Gastrocnemius medialis (tissue), 4 donors: ENCODE results near the gene MEN1. TPM values are rescaled to one million over a fixed set of nuclear protein-coding genes. Genes with fewer than 3 reads are reported as not detected.
A peak's percentile ranks its signal among the peaks of the same experiment; 100 is the strongest.

Experiments
- ATAC-seq, 2 donors: fragments of 150-250 bp; one replicate each; pipeline ENCODE4 v1.9.1; 2016
- DNase-seq, 2 donors: peaks; one replicate each; pipeline ENCODE4 v3.0.0-alpha.2; 2019
- H3K27ac ChIP-seq, 4 donors: fragments of 200-600 bp; sonication (generic); 1 replicate in 1 of 4; 2 replicates in 3 of 4; pipeline ENCODE4 v1.5.1; 2016 to 2018; ENCODE audit warnings: mild to moderate bottlenecking in 2 of 4, moderate library complexity in 1 of 4
- H3K27me3 ChIP-seq, 3 donors: fragments of 200-600 bp; sonication (generic) in 2 of 3; 1 replicate in 1 of 3; 2 replicates in 2 of 3; pipeline versions ENCODE4 v1.5.1 to v1.6.0; 2016 to 2019; ENCODE audit warnings: mild to moderate bottlenecking in 1 of 3, moderate library complexity in 1 of 3
- H3K36me3 ChIP-seq, 2 donors: fragments of 200-600 bp; sonication (generic) in 1 of 2; one replicate each; pipeline ENCODE4 v1.5.1; 2017 to 2018
- H3K4me1 ChIP-seq, 2 donors: fragments of 200-600 bp; sonication (generic) in 1 of 2; one replicate each; pipeline ENCODE4 v1.5.1; 2016 to 2017; ENCODE audit warnings: mild to moderate bottlenecking in 2 of 2
- H3K4me3 ChIP-seq, 4 donors: fragments of 200-600 bp; sonication (generic) in 3 of 4; 1 replicate in 1 of 4; 2 replicates in 3 of 4; pipeline ENCODE4 v1.5.1; 2016 to 2019; ENCODE audit warnings: mild to moderate bottlenecking in 2 of 4
- H3K9me3 ChIP-seq, 3 donors: fragments of 200-600 bp; sonication (generic) in 2 of 3; 1 replicate in 1 of 3; 2 replicates in 2 of 3; pipeline ENCODE4 v1.5.1; 2016 to 2019
- CTCF ChIP-seq, 5 experiments: fragments of 450-650 bp in 3 of 5; fragments of 200-600 bp in 2 of 5; sonication (generic) in 2 of 5; IDR thresholded peaks in 4 of 5; conservative IDR thresholded peaks in 1 of 5; 1 replicate in 4 of 5; 2 replicates in 1 of 5; pipeline ENCODE4 v1.5.1; 2016 to 2019; ENCODE audit warnings: antibody characterized with exemption in 5 of 5, mild to moderate bottlenecking in 3 of 5, moderate library complexity in 3 of 5
- POLR2A ChIP-seq, 2 donors: fragments of 450-650 bp; IDR thresholded peaks; one replicate each; pipeline ENCODE4 v1.6.1; 2017; ENCODE audit warnings: antibody characterized with exemption in 2 of 2, mild to moderate bottlenecking in 2 of 2, moderate library complexity in 2 of 2
- in situ Hi-C, 4 donors: fragments of 200-750 bp; cut with MboI; loops; one replicate each; pipeline versions ENCODE4 v1.15.0 to v1.8.0; 2017; ENCODE audit warnings: low sequenced_read_pairs in 4 of 4
- intact Hi-C: fragments of 100-400 bp; cut with DNase I; formaldehyde crosslinking; loops from one replicate; pipeline ENCODE4 v1.15.1; 2023; ENCODE audit warnings: low total_unique reads
- total RNA-seq, 4 donors: library from RNA; depleted of rRNA; stranded (reverse); fragments of >200 nt; gene quantifications; one replicate each; pipeline versions ENCODE4 v1.1.0 to v1.2.3, GENCODE V29; 2016

MEN1 gene
- total RNA-seq, 4 donors from 2014 or later = 7.4 to 12.2 (median 9.8) TPM

GRCh38 chr11:64804346-64805210, 5.8 kb downstream of the MEN1 start:
- Histone ChIP-seq H3K4me3 (no peak overlapping the region), H3K36me3 (peaks cover 0 to 28% of the 10 kb centered on the region in 2 donors), H3K27me3 (no peaks in the 10 kb centered on the region), H3K27ac (peak overlapping the region; percentile 85 to 91 (median 89)), H3K9me3 (no peaks in the 10 kb centered on the region), H3K4me1 (peaks cover 20 to 21% of the 10 kb centered on the region in 2 donors)
- intact Hi-C loops = no loop called here
- no peak for DNase-seq
- TF ChIP-seq CTCF (IDR thresholded peaks at IDR 0.05 in 4 of 5, conservative IDR thresholded peaks at IDR 0.05 in 1 of 5) = no peak
- TF ChIP-seq POLR2A (IDR thresholded peaks at IDR 0.05) = no peak
- no peak for ATAC-seq
- in situ Hi-C loops = no loop called here

GRCh38 chr11:64803846-64804345, 6.5 kb downstream of the MEN1 start:
- Histone ChIP-seq H3K36me3 (peaks cover 0 to 28% of the 10 kb centered on the region in 2 donors), H3K9me3 (no peaks in the 10 kb centered on the region), H3K4me3 (peak overlapping the region; percentile 62 to 80 (median 77)), H3K27me3 (no peaks in the 10 kb centered on the region), H3K27ac (peak overlapping the region; percentile 85 to 91 (median 89)), H3K4me1 (peaks cover 13 to 16% of the 10 kb centered on the region in 2 donors)
- TF ChIP-seq POLR2A (IDR thresholded peaks at IDR 0.05) (no peak), CTCF (IDR thresholded peaks at IDR 0.05 in 4 of 5, conservative IDR thresholded peaks at IDR 0.05 in 1 of 5) (no peak)
- no peak for DNase-seq
- intact Hi-C loops (loop anchor here (1.0 kb wide), 1 partner anchor 26 kb away; the partner anchor contains the start of gene SF1), in situ Hi-C loops (no loop called here)
- ATAC-seq = peak in 1 of 2 donors; percentile 14

GRCh38 chr11:64803158-64803845, 7.0 kb downstream of the MEN1 start, which contains the start of gene MAP4K2:
TSS of gene MAP4K2 (minus strand) at chr11:64803214. CDS start at chr11:64803149, 65 bp downstream.
- Histone ChIP-seq H3K4me3 (peak within 1 kb of the TSS; percentile 69 to 80 (median 77)), H3K27me3 (no peaks in the 10 kb centered on the region), H3K27ac (peak within 1 kb of the TSS; percentile 85 to 91 (median 89)), H3K9me3 (no peaks in the 10 kb centered on the region), H3K36me3 (peaks cover 0 to 28% of the 10 kb centered on the region in 2 donors), H3K4me1 (peaks cover 12 to 16% of the 10 kb centered on the region in 2 donors)
- peak; percentile 91 to 93 for ATAC-seq
- intact Hi-C loops = loop anchor here (1.0 kb wide), 1 partner anchor 25 kb away; the partner anchor contains the start of gene SF1
- DNase-seq = peak; percentile 73 to 85
- in situ Hi-C loops = no loop called here
- TF ChIP-seq POLR2A (IDR thresholded peaks at IDR 0.05) = peak; percentile 21 to 28
- TF ChIP-seq CTCF (IDR thresholded peaks at IDR 0.05 in 4 of 5, conservative IDR thresholded peaks at IDR 0.05 in 1 of 5) = peak in 2 of 5 experiments; percentile 25 to 29

GRCh38 chr11:64802370-64803157, 7.8 kb downstream of the MEN1 start:
- Histone ChIP-seq H3K9me3 (no peaks in the 10 kb centered on the region), H3K4me1 (peaks cover 12 to 16% of the 10 kb centered on the region in 2 donors), H3K27ac (peak overlapping the region; percentile 77 to 90 (median 80)), H3K27me3 (no peaks in the 10 kb centered on the region), H3K36me3 (peaks cover 0 to 28% of the 10 kb centered on the region in 2 donors), H3K4me3 (peak overlapping the region; percentile 63 to 79 (median 72))
- ATAC-seq = peak in 1 of 2 donors; percentile 22
- in situ Hi-C loops (no loop called here), intact Hi-C loops (loop anchor here (1.0 kb wide), 1 partner anchor 24 kb away; the partner anchor contains the start of gene SF1)
- no peak for TF ChIP-seq POLR2A (IDR thresholded peaks at IDR 0.05)
- no peak for TF ChIP-seq CTCF (IDR thresholded peaks at IDR 0.05 in 4 of 5, conservative IDR thresholded peaks at IDR 0.05 in 1 of 5)
- DNase-seq = no peak
